GM19023 (cell line): ENCODE data around the gene NFYA.
A peak's percentile ranks its signal among the peaks of the same experiment; 100 is the strongest.

Experiments used
- ATAC-seq: cut with Tn5 transposase; IDR thresholded peaks from one replicate; pipeline ENCODE4 v1.9.1; 2021; ENCODE audit warnings: mild to moderate bottlenecking, moderate library complexity; ENCODE audit not compliant: unreplicated experiment

The NFYA gene

DNA sequence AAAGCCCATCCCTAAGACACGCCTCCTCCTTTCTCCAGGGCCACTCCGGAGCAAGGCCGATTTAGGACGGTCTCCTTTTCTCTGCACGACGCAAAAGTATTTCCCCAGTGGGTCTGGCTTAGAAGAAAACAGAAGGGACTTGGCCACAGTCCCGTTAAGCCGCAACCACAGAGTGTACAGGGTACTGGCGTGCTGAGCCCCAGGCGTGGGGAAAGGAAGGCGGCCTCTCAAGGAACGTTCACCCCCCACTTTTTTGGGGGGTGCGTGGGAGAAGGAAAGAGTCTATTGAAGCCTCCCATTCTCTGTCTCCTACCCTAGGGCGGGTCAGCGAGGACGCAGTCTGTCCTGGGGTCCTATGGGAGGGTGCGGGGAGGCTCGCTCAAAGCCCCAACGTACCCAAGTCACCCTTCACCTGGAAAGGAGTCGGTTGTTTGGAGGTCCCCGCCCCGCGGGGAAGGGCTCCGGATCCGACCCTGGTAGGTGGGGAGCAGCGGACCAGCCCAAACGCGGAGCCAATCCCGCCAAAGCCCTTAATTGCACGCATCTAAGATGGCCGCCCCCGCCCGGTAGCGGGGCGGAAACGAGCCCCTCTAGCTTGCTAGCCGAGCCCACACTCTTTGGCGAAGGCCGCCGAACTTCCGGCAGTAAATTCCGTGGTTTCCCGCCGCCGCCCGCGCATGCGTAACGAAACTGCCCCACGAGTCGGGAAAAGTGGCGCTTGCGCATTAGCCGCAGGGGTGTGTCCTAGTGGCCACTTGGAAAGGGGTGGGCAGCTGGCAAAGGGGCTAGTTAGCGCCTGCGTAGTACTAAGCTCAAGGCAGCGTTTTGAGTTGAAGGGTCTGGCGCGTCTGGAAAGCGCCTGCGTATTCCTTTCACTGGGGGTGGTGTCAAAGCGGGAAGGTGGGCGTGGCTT is 595 bp upstream of the NFYA start, which contains the start of gene OARD1:
TSS of gene OARD1 (minus strand) at position 434 of the 913 bp plus-strand sequence. CDS start 722 bp downstream, outside the sequence.
- peak; percentile 72 for ATAC-seq

DNA sequence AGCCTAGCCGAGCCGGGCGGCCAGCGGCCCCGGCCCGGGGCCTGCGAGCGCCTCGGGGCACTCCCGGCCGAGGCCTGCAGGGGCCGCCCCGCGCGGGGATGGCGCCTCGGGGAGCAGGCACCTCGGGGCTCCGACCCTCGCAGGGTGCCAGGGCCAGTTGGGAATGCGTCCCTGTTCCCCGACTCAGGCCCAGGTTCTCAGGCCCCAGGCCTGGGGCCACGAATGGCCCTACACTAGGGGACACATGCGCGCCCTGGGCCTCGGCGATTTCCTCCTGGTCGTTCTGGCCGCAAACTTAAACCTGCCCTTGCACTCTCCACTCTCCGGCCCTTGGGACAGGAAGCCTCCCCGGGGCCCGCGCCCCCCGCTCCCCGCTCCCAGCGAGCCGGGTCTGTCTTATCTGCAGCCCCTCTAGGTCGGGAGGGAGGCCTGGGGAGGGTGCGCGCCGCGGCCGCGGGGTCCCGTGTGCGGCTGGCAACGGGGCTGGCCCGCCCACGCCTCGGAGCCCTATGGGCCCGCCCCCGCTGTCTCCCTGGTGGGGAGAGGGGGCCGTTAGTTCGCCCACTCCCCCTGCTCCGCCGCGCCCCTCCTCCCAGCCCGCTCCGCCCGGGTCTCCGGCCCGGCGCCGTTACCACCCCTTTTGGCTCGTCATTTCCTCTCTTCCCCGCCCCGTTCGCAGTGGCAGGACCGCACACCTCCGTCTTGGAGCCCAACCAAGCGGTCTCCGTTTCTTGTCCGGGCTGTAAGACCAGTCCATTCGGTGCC is 611 bp downstream of the NFYA start:
- peak; percentile 36 for ATAC-seq

DNA sequence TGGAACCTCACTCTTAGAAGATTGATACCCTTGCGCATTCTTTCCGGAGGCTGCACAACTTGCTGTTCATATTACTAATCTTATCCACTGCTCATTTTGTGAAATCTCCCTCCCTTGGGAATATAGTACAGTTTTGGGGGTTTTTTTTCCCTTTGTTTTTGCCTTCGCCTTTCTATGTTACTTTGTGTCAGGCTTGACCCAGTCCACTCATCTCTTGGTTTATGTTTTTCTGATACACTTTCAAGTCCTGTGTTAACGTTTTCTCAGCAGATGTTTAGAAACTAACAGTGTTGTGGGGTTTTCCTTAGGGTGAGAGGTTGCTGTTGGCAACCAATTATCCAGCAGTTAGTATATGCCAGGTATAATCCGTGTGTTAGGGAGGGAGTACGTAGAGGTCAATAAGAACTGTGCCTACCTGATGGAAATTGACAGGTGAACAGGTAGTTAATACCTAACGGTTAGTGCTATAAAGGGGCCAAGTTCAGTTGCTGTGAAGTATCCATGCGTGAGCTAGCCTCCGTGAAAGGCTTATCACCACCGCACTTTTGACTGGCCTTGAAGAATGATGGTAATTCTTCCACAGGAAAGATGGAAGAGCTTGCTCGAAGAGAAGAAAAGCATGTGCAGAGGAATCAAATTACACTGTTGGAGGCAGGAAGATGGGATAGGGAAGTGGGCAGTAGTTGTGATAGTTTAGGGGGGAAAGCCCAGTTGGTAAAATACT is 1.4 kb downstream of the NFYA start:
- ATAC-seq, result no peak

- no peak for ATAC-seq
Observed at GRCh38 chr6:41074692-41075436, 2.1 kb downstream of the NFYA start.

DNA sequence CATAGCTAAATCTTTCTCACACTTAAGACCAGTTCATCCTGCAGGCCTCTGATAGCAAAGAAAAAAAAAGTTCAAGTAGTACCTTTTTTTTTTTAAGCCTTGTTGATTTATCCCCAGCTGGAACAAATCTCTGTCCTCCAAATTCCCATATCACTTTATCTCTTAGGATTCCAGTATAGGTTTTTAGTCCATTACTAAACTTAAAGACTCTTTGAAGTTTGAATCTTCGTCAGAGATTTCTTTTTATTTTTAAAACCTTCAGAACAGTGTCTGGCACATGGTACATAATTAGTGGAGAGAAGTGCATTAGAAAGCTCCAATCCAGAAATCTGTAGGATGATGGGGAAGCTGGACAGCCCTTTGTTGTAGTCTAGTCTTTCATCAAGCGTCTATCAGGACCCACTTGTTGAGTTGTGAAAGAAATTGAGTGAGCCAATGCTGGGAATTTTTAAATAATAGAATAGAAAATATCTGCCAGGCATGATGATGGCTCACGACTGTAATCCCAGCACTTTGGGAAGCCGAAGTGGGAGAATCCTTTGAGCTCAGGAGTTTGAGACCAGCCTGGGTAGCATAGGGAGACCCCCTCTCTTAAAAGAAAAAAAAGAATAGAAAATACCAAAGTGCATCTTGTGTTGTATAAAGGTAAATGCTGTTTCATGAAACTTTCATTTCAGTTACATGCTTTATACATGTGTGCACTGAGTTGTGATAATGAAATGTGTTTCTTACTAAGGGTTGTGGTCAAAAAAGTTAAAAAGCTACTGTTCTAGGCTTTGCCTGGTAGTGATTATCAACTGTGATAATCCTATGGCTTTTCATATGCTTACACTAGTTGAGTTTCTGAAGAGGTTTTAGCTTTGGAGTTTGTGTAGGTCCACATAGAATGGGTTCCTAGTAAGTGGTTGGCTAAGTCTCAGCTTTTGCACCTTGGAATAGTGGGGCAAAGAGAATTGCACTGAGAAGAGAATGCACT is 3.2 kb downstream of the NFYA start:
- ATAC-seq, result no peak

DNA sequence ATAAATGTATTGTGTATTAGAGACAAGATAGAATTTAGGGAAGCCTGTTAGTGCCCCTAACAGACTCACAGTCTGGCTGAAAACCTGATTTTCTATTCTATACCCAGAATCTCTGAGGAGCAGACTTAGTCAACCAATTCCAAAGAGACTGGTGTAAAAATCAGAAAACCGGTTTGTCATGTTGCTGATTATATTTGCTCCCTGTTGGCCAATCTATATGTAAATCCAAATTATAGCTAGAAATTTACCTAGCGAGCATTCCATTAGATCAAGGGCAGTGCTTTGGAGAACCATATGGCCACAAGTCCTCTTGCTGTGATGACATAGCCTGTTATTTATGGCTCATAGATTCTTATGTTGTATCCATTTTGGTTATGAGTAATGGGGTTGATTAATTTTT is 4.8 kb downstream of the NFYA start:
- ATAC-seq, result no peak

GRCh38 chr6:41078101-41078500 is 5.3 kb downstream of the NFYA start:
- ATAC-seq, result no peak

- no peak for ATAC-seq
Observed at GRCh38 chr6:41079080-41079479, 6.3 kb downstream of the NFYA start.

DNA sequence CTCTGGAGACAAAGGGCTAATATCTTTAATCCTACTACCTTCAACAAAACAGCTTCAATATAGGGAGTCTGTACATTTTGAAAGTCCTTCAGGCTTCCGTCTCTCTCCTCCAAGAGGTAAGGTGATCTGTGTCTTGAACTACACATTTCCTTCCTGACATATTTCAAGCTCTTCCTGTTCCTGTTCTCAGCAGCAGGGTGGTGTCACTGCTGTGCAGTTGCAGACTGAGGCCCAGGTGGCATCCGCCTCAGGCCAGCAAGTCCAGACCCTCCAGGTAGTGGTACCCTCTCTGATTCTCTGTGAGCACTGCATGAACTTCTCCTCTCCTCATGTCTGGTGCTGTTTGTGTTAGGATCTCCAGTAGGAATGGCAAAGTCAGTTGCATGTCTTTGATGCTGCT is 7.8 kb downstream of the NFYA start:
- ATAC-seq, result no peak

GRCh38 chr6:41083072-41083471 is 10.3 kb downstream of the NFYA start:
- no peak for ATAC-seq

DNA sequence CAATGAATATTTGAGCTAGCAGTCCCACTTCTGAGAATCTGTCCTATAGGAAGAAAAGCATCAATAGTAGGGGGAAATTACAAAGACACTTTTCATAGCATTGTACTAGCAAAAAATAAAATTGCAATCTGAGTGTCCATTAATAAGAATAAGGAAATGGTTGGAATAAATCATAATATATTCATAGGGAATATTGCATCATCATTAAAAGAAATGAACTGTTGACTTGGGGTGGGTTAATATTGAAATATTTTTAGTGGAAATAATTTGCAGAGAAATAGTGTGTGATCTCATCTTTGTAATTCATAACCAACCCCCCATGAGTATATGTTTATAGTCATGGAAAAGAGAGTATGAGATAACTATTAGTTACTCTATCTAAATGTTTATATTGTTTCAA is 12.4 kb downstream of the NFYA start:
- no peak for ATAC-seq

GRCh38 chr6:41088451-41088850 is 15.7 kb downstream of the NFYA start:
- no peak for ATAC-seq

GRCh38 chr6:41090841-41091761 is 18.3 kb downstream of the NFYA start:
- ATAC-seq, result no peak

GRCh38 chr6:41092421-41093140 is 19.8 kb downstream of the NFYA start:
- ATAC-seq, result no peak

DNA sequence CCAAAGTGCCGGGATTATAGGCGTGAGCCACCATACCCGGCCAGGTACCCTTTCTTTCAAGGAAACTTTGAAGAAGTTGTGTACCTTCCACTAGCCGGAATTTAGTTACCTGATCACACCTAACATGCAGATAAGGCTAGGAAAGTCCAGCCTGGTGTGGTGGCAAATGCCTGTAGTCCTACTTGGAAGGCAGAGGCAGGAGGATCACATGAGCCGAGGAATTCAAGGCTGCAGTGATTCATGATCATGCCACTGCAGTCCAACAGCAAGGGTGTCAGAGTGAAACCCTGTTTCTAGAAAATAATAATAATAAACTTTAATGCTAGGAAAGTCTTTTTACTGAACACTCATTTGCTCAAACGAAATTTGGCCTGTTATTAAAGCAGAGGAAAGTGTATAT is 21.0 kb downstream of the NFYA start:
- no peak for ATAC-seq

DNA sequence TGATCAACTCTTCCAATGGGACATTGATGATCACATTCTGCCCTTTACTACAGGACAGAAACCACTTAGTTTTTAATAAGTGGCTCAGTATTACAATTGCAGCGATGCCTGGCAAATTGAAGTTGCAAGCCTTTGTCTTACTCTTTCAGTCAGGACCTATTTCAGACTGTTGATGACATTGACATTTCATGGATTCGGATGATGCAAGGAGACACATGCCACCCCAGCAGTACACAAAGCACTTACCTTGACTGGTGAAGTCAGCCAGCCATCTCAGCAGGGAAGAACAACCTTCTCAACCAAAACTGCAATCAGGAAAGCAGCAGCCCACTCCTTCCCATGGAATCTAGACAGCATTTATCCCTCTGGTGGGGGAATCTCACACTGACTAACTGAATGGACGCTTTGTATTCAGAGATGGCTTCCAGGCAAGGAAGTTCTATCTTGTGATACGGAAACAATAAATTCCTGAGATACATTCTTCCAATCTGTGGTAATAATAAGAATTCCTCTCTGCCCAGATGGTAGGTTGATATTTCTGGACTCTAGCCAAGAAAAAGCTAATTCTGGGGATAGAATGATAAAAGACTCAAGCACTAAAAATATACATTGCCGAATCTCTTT is 24.8 kb downstream of the NFYA start:
- no peak for ATAC-seq

DNA sequence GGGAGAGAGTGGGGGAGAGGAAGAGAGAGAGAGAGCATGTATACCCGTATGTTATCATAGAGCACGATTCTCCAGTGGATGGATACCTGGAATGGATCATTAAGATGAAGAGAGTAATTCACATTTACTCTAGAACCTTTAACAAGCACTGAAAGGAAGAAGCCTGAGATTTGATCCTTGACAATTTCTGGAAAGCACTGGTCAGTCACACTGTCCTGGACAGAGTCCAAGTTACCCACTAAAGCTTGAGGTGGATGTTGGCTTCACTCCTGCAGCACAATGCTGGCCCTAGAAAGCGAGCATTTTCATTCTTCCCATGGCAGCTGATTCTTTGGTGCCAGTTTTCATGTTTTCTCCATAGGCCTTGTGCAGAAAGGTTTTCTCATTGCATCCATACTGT is 25.6 kb downstream of the NFYA start:
- no peak for ATAC-seq
